HS-5 (cell line): Measurements from ENCODE around the gene IFNA8.
"Not testable (repeated sequence)": the region's sequence is repeated elsewhere in the genome, so short reads cannot be mapped to it uniquely, and the experiment has no call there.

Experiments
- DNase-seq: peaks from one replicate; pipeline ENCODE4 v3.0.0-alpha.2; 2012; ENCODE audit warnings: low read depth

Gene IFNA8

GRCh38 chr9:21408817-21409216, at the start of gene IFNA8:
Gene IFNA8 (plus strand): TSS chr9:21409117. CDS start chr9:21409177, 60 bp downstream.
- DNase-seq, result no peak

- DNase-seq, result no peak
Observed at GRCh38 chr9:21362287-21362686, 46.6 kb upstream of the IFNA8 start.

GRCh38 chr9:21367169-21367568, 41.7 kb upstream of the IFNA8 start:
- not testable (repeated sequence) for DNase-seq

GRCh38 chr9:21367957-21368356, 41.0 kb upstream of the IFNA8 start, which contains the start of gene IFNA13:
Gene IFNA13 (minus strand): TSS chr9:21368057. CDS start chr9:21368010, 47 bp downstream.
- no peak for DNase-seq

GRCh38 chr9:21371467-21371866, 37.5 kb upstream of the IFNA8 start:
- not testable (repeated sequence) for DNase-seq

GRCh38 chr9:21381448-21382339, 27.2 kb upstream of the IFNA8 start:
- DNase-seq, result no peak

- DNase-seq, result no peak
Observed at GRCh38 chr9:21383627-21384026, 25.3 kb upstream of the IFNA8 start.

- no peak for DNase-seq
Observed at GRCh38 chr9:21385131-21385670, 23.7 kb upstream of the IFNA8 start, which contains the start of gene IFNA2. Gene IFNA2 (minus strand): TSS chr9:21385398. CDS start chr9:21385329, 69 bp downstream.

- no peak for DNase-seq
Observed at GRCh38 chr9:21392270-21392669, 16.6 kb upstream of the IFNA8 start.

GRCh38 chr9:21395778-21396717, 12.9 kb upstream of the IFNA8 start:
- no peak for DNase-seq

GRCh38 chr9:21398955-21399489, 9.9 kb upstream of the IFNA8 start:
- no peak for DNase-seq

- DNase-seq, result no peak
Observed at GRCh38 chr9:21399956-21400355, 9.0 kb upstream of the IFNA8 start.

GRCh38 chr9:21402386-21403251, 6.3 kb upstream of the IFNA8 start:
- no peak for DNase-seq

- DNase-seq, result no peak
Observed at GRCh38 chr9:21404146-21404545, 4.8 kb upstream of the IFNA8 start.

GRCh38 chr9:21412107-21412506, 3.2 kb downstream of the IFNA8 start:
- DNase-seq, result no peak

- no peak for DNase-seq
Observed at GRCh38 chr9:21413151-21413550, 4.2 kb downstream of the IFNA8 start.

GRCh38 chr9:21413624-21414023, 4.7 kb downstream of the IFNA8 start:
- DNase-seq, result no peak

- DNase-seq, result no peak
Observed at GRCh38 chr9:21414220-21414940, 5.5 kb downstream of the IFNA8 start.

- DNase-seq, result no peak
Observed at GRCh38 chr9:21415493-21416267, 6.8 kb downstream of the IFNA8 start.
